ENCODE measurements around the gene UBE4A. TPM values are rescaled to one million over a fixed set of nuclear protein-coding genes. Genes with fewer than 3 reads are reported as not detected.

UBE4A gene
- total RNA-seq, 1 experiment from 2014 or later, result 29.7 TPM

DNA sequence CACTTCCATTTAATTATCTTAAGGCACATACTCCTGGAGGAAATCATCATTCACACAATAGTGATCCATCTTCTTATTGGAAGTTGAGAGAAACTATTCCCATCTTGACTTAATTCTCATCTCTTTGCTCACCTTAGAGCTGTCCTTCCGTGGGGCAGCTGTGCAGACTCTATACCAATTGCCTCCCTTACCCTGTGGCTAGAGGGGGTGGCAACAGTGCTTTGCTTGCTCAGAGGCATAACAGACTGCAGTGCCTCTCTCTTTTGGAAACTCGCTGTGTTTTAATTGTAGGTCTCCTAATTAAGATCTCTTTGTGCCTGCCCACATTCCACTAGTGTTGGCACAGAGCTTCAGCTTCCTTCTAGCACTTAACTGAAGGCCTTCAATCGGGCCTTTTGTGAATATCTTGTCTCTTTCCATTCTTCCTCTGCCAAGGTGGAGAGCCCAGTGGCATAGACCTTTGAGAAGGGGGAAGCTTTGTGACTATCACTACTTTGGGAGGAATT lies 82.4 kb downstream of the UBE4A start:
- H3K27ac ChIP-seq, result no peak overlapping the region
- 0 out of 2 replicates have a peak, but pooled peaks cover 9% of the 10 kb centered on the region for H3K36me3 ChIP-seq
- H3K4me1 ChIP-seq (replicated peaks), result no peaks in the 10 kb centered on the region
- no peaks in the 10 kb centered on the region for H3K27me3 ChIP-seq (replicated peaks)
- H3K4me3 ChIP-seq, result no peak overlapping the region
- no peaks in the 10 kb centered on the region for H3K9me3 ChIP-seq (replicated peaks)
- no peak for DNase-seq (ENCODE audit: low read depth in 1 of 2, low spot score in 2 of 2)

DNA sequence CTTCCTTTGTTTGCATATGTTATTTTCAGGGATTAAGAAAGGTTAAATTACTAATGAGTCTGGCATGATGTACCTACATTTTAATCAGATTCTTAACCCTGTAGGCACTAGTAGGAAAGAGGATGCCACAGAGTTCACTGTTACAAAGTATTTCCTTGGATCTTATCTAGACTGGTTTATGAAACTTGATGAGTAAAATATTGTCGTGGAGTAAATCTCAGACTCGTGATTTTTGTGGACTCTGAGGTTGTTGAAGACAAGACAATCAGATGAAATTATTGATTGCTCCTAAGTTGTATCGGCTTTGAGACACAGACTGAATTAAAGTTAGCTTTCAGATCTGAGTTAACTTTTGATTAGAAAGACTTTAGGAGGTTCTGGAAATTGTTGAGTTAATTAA lies 82.9 kb downstream of the UBE4A start:
- H3K27me3 ChIP-seq (replicated peaks), result no peaks in the 10 kb centered on the region
- H3K36me3 ChIP-seq, result 0 out of 2 replicates have a peak, but pooled peaks cover 9% of the 10 kb centered on the region

DNA sequence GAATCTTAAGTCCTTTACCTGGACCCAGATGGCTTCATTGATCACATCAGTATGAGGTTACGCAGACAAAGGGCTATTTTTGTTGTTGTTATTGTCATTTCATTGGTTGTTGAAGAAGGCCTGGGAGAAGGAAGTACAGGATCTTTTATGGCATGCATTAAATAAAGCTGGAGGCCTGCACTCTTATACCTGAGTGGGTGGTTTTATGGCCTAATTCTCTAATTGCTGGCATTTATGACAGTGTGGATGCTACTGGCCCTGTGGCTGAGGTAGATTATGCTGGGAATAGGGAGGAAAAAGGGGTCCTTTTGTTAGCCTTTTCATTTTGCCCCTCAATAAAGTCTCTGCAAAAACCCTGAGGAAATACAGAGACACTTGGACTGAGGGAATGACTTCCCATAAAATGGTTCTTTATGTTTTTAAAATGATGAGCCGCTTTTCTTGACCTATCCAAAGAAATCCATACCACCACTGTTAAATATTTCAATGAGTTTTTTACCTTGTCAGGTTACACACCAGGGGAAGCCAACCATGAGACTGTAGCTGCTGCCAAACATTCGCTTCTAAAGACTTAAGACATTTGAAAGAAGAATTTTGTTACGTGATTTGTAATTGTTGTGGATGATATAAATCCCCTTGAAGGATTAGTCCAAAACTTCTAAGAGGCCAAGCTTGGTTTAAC lies 83.6 kb downstream of the UBE4A start:
- no peak overlapping the region for H3K4me3 ChIP-seq
- no peaks in the 10 kb centered on the region for H3K27me3 ChIP-seq (replicated peaks)
- no peak for DNase-seq (ENCODE audit: low read depth in 1 of 2, low spot score in 2 of 2)
- H3K27ac ChIP-seq, result no peak overlapping the region
- H3K9me3 ChIP-seq (replicated peaks), result no peaks in the 10 kb centered on the region
- no peaks in the 10 kb centered on the region for H3K4me1 ChIP-seq (replicated peaks)
- H3K36me3 ChIP-seq, result 0 out of 2 replicates have a peak, but pooled peaks cover 9% of the 10 kb centered on the region

More for the DNA sequence above, 82.9 kb downstream of the UBE4A start:
- DNase-seq (ENCODE audit: low read depth in 1 of 2, low spot score in 2 of 2), result no peak
- Histone ChIP-seq H3K4me1 (replicated peaks) (no peaks in the 10 kb centered on the region), H3K27ac (no peak overlapping the region), H3K4me3 (no peak overlapping the region), H3K9me3 (replicated peaks) (no peaks in the 10 kb centered on the region)

DNA sequence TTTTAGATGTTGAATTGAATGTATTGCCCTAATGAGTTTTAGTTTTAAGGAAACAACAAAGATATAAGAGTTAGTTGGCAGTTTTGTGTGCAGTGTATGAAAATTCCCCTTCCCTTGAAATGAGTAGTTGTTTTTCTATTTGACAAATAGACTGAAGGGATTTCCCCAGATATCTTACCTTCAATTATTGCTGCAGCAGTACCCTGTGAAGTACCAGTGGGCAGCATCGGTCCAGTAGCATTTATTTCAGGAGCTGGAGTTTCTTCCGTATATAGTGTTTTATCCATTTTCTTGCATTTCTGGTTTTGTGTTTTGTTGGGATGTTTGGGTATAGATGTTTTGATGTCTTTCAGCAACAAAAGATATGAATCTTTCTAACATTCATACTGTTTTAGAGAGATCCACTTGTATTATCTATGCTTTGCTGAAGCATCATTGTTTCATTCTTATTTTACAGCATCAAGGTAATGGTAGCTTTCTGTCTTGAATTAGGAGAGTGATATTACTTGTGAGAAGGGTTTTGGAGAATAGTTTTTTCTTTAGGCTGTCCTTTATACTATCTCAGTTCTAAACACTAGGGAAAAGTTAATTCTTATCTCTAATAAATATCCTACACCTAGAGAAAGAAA lies 84.3 kb downstream of the UBE4A start:
- DNase-seq (ENCODE audit: low read depth in 1 of 2, low spot score in 2 of 2), result no peak
- Histone ChIP-seq H3K4me3 (no peak overlapping the region), H3K27me3 (replicated peaks) (no peaks in the 10 kb centered on the region), H3K36me3 (0 out of 2 replicates have a peak, but pooled peaks cover 9% of the 10 kb centered on the region), H3K27ac (no peak overlapping the region), H3K4me1 (replicated peaks) (no peaks in the 10 kb centered on the region), H3K9me3 (replicated peaks) (no peaks in the 10 kb centered on the region)

DNA sequence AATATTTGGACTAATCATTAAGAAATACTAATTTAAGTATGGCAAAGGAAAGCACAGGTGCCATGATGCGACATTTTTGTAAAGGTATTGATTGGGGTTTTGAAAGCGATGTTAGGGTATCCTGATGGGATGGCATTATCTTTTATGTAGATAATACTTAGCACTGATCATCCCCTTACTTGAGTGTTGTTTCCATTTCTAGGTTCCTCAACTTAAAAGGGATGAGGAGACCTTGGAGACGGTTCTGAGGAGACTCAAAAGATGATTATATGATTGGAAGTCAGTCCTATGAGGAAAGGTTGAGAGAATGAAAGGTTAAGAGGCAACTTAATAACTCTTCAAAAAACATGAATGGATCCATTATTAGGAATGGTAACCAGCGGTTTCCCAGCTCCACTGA lies 88.0 kb downstream of the UBE4A start:
- H3K9me3 ChIP-seq (replicated peaks), result no peaks in the 10 kb centered on the region
- H3K4me3 ChIP-seq, result no peak overlapping the region
- H3K4me1 ChIP-seq (replicated peaks), result no peaks in the 10 kb centered on the region
- no peak for DNase-seq (ENCODE audit: low read depth in 1 of 2, low spot score in 2 of 2)
- no peaks in the 10 kb centered on the region for H3K27me3 ChIP-seq (replicated peaks)
- no peak overlapping the region for H3K27ac ChIP-seq
- H3K36me3 ChIP-seq, result no peaks in the 10 kb centered on the region

DNA sequence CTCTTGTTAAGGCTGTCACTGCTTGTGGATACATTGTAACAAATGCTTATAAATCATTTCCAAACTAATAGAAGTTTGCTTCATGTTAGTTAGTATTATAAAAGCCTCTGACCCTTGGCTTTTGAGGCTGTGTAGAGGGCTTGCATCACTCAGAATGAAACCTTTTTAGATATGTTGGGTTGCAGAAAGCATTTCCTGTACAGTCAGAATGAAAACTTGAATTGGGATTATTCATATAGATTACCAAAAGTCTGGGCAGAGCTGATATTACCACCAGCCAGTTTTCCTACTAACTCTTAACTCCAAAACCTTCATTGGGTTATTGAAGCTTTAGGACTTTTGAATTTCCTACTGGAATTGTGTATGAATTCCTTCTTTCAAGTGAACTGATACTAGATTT lies 88.9 kb downstream of the UBE4A start:
- Histone ChIP-seq H3K27me3 (replicated peaks) (no peaks in the 10 kb centered on the region), H3K4me1 (replicated peaks) (no peaks in the 10 kb centered on the region), H3K4me3 (no peak overlapping the region), H3K36me3 (no peaks in the 10 kb centered on the region), H3K9me3 (replicated peaks) (no peaks in the 10 kb centered on the region), H3K27ac (no peak overlapping the region)
- DNase-seq (ENCODE audit: low read depth in 1 of 2, low spot score in 2 of 2), result no peak

Other genes starting within 250 kb of the UBE4A start
- not detected in 2 replicates for gene SCN4B, start 206.8 kb upstream of the UBE4A start, total RNA-seq (2014; rRNA removed; shearing (Covaris generic))
- not detected in 2 replicates for gene SCN2B, start 183.0 kb upstream of the UBE4A start, total RNA-seq (2014; rRNA removed; shearing (Covaris generic))
- gene JAML, start 134.6 kb upstream of the UBE4A start, total RNA-seq (2014; rRNA removed; shearing (Covaris generic)), result not detected in 2 replicates
- not detected in 2 replicates for gene MPZL3, start 107.2 kb upstream of the UBE4A start, total RNA-seq (2014; rRNA removed; shearing (Covaris generic))
- not detected in 2 replicates for gene MPZL2, start 95.3 kb upstream of the UBE4A start, total RNA-seq (2014; rRNA removed; shearing (Covaris generic))
- gene CD3E, start 54.9 kb upstream of the UBE4A start, total RNA-seq (2014; rRNA removed; shearing (Covaris generic)), result not detected in 2 replicates
- gene CD3D, start 16.9 kb upstream of the UBE4A start, total RNA-seq (2014; rRNA removed; shearing (Covaris generic)), result not detected in 2 replicates
- not detected in 2 replicates for gene CD3G, start 15.3 kb upstream of the UBE4A start, total RNA-seq (2014; rRNA removed; shearing (Covaris generic))
- gene ATP5MG, start 42.0 kb downstream of the UBE4A start, total RNA-seq (2014; rRNA removed; shearing (Covaris generic)), result 51.1 and 55.4 TPM in 2 replicates
- 12.8 and 13.4 TPM in 2 replicates for gene KMT2A, start 76.9 kb downstream of the UBE4A start, total RNA-seq (2014; rRNA removed; shearing (Covaris generic))
- not detected in 2 replicates for gene TTC36, start 167.9 kb downstream of the UBE4A start, total RNA-seq (2014; rRNA removed; shearing (Covaris generic))
- 2.4 and 13.4 TPM in 2 replicates for gene TMEM25, start 171.6 kb downstream of the UBE4A start, total RNA-seq (2014; rRNA removed; shearing (Covaris generic))
- gene IFT46, start 206.3 kb downstream of the UBE4A start, total RNA-seq (2014; rRNA removed; shearing (Covaris generic)), result 8.2 and 38.5 TPM in 2 replicates
- 70.9 and 102 TPM in 2 replicates for gene ARCN1, start 212.8 kb downstream of the UBE4A start, total RNA-seq (2014; rRNA removed; shearing (Covaris generic))
- 31.8 and 38.9 TPM in 2 replicates for gene PHLDB1, start 248.0 kb downstream of the UBE4A start, total RNA-seq (2014; rRNA removed; shearing (Covaris generic))